Effector memory CD8-positive, alpha-beta T cell (primary cell): ENCODE data around the gene MCM8.
"Not testable (repeated sequence)": the region's sequence is repeated elsewhere in the genome, so short reads cannot be mapped to it uniquely, and the experiment has no call there.

Source experiments
- ATAC-seq: fragments of 150-1000 bp; cut with Tn5 transposase; replicated peaks from 2 replicates; pipeline ENCODE4 v1.10.0; 2021; ENCODE audit warnings: mild to moderate bottlenecking, moderate library complexity
- DNase-seq, 3 experiments: peaks; one replicate each; pipeline ENCODE4 v3.0.0; 2021
- H3K27ac Mint-ChIP-seq, 2 donors: one replicate each; pipeline ENCODE4 v1.8.0; 2022; ENCODE audit warnings: mild to moderate bottlenecking in 2 of 2, mixed read lengths in 2 of 2, moderate library complexity in 2 of 2
- H3K27me3 Mint-ChIP-seq, 2 donors: one replicate each; pipeline ENCODE4 v1.8.0; 2022; ENCODE audit warnings: mixed read lengths in 2 of 2
- H3K36me3 Mint-ChIP-seq: one replicate; pipeline ENCODE4 v1.8.0; 2022; ENCODE audit warnings: mild to moderate bottlenecking, moderate library complexity, mixed read lengths; ENCODE audit not compliant: insufficient read depth
- H3K4me1 Mint-ChIP-seq, 2 donors: one replicate each; pipeline ENCODE4 v1.8.0; 2022; ENCODE audit warnings: low read depth in 2 of 2, mixed read lengths in 2 of 2
- H3K4me3 Mint-ChIP-seq, 2 donors: one replicate each; pipeline ENCODE4 v1.8.0; 2022; ENCODE audit warnings: mild to moderate bottlenecking in 2 of 2, mixed read lengths in 2 of 2, moderate library complexity in 2 of 2
- H3K9me3 Mint-ChIP-seq, 2 donors: one replicate each; pipeline ENCODE4 v1.8.0; 2022; ENCODE audit warnings: mixed read lengths in 2 of 2

Gene MCM8

GRCh38 chr20:6026051-6026450, 75.6 kb downstream of the MCM8 start:
- H3K27me3 Mint-ChIP-seq = no peaks in the 10 kb centered on the region
- H3K4me3 Mint-ChIP-seq = no peak overlapping the region
- no peak overlapping the region for H3K27ac Mint-ChIP-seq
- ATAC-seq (no peak), DNase-seq (no peak)
- H3K36me3 Mint-ChIP-seq = peaks cover 32% of the 10 kb centered on the region
- H3K9me3 Mint-ChIP-seq = no peaks in the 10 kb centered on the region
- H3K4me1 Mint-ChIP-seq = peaks cover 10 to 32% of the 10 kb centered on the region in 2 donors

- ATAC-seq (no peak), DNase-seq (no peak)
- Mint-ChIP-seq H3K9me3 (no peaks in the 10 kb centered on the region), H3K27me3 (no peaks in the 10 kb centered on the region), H3K4me3 (no peak overlapping the region), H3K36me3 (peaks cover 23% of the 10 kb centered on the region), H3K27ac (no peak overlapping the region), H3K4me1 (peaks cover 10 to 22% of the 10 kb centered on the region in 2 donors)
Observed at GRCh38 chr20:6028818-6029217, 78.4 kb downstream of the MCM8 start.

GRCh38 chr20:6029538-6029937, 79.1 kb downstream of the MCM8 start:
- H3K4me3 Mint-ChIP-seq = no peak overlapping the region
- H3K27me3 Mint-ChIP-seq = no peaks in the 10 kb centered on the region
- peaks cover 20% of the 10 kb centered on the region for H3K36me3 Mint-ChIP-seq
- H3K4me1 Mint-ChIP-seq = peaks cover 10 to 19% of the 10 kb centered on the region in 2 donors
- DNase-seq (no peak), ATAC-seq (no peak)
- no peaks in the 10 kb centered on the region for H3K9me3 Mint-ChIP-seq
- no peak overlapping the region for H3K27ac Mint-ChIP-seq

GRCh38 chr20:6030453-6031080, 80.1 kb downstream of the MCM8 start:
- H3K4me1 Mint-ChIP-seq = peaks cover 8 to 15% of the 10 kb centered on the region in 2 donors
- H3K4me3 Mint-ChIP-seq = no peak overlapping the region
- DNase-seq (no peak), ATAC-seq (no peak)
- no peaks in the 10 kb centered on the region for H3K9me3 Mint-ChIP-seq
- peaks cover 22% of the 10 kb centered on the region for H3K36me3 Mint-ChIP-seq
- H3K27me3 Mint-ChIP-seq = no peaks in the 10 kb centered on the region
- H3K27ac Mint-ChIP-seq = peak overlapping the region in 1 of 2 donors; percentile 20

GRCh38 chr20:6032907-6033306, 82.5 kb downstream of the MCM8 start:
- ATAC-seq = not testable (repeated sequence)

GRCh38 chr20:6034134-6034969, 83.9 kb downstream of the MCM8 start:
- H3K36me3 Mint-ChIP-seq = peaks cover 49% of the 10 kb centered on the region
- DNase-seq = no peak
- H3K9me3 Mint-ChIP-seq = no peaks in the 10 kb centered on the region

More at GRCh38 chr20:6032907-6033306, 82.5 kb downstream of the MCM8 start:
- not testable (repeated sequence) for H3K4me1 Mint-ChIP-seq, H3K27ac Mint-ChIP-seq, H3K9me3 Mint-ChIP-seq, H3K27me3 Mint-ChIP-seq, H3K4me3 Mint-ChIP-seq, DNase-seq
- H3K36me3 Mint-ChIP-seq = peaks cover 41% of the 10 kb centered on the region

GRCh38 chr20:6036213-6036612, 85.8 kb downstream of the MCM8 start:
- Mint-ChIP-seq H3K36me3 (peaks cover 53% of the 10 kb centered on the region), H3K9me3 (no peaks in the 10 kb centered on the region), H3K27me3 (no peaks in the 10 kb centered on the region), H3K4me3 (no peak overlapping the region), H3K4me1 (peaks cover 1 to 3% of the 10 kb centered on the region in 2 donors), H3K27ac (no peak overlapping the region)
- ATAC-seq = no peak
- no peak for DNase-seq

More at GRCh38 chr20:6034134-6034969, 83.9 kb downstream of the MCM8 start:
- H3K4me1 Mint-ChIP-seq = peaks cover 1 to 3% of the 10 kb centered on the region in 2 donors
- peak overlapping the region; percentile 2 to 6 for H3K27ac Mint-ChIP-seq
- ATAC-seq = no peak
- H3K4me3 Mint-ChIP-seq = no peak overlapping the region
- H3K27me3 Mint-ChIP-seq = no peaks in the 10 kb centered on the region

- H3K4me1 Mint-ChIP-seq = peaks cover 1 to 3% of the 10 kb centered on the region in 2 donors
- H3K36me3 Mint-ChIP-seq = peaks cover 59% of the 10 kb centered on the region
Observed at GRCh38 chr20:6037082-6037481, 86.6 kb downstream of the MCM8 start.

GRCh38 chr20:6038256-6038655, 87.8 kb downstream of the MCM8 start:
- Mint-ChIP-seq H3K9me3 (no peaks in the 10 kb centered on the region), H3K36me3 (peaks cover 58% of the 10 kb centered on the region), H3K4me1 (peaks cover 1 to 3% of the 10 kb centered on the region in 2 donors), H3K27me3 (no peaks in the 10 kb centered on the region), H3K27ac (no peak overlapping the region), H3K4me3 (no peak overlapping the region)
- DNase-seq (no peak), ATAC-seq (no peak)

More at GRCh38 chr20:6037082-6037481, 86.6 kb downstream of the MCM8 start:
- ATAC-seq (no peak), DNase-seq (no peak)
- Mint-ChIP-seq H3K27ac (no peak overlapping the region), H3K9me3 (no peaks in the 10 kb centered on the region), H3K4me3 (no peak overlapping the region), H3K27me3 (no peaks in the 10 kb centered on the region)

- ATAC-seq = no peak
- Mint-ChIP-seq H3K27me3 (no peaks in the 10 kb centered on the region), H3K4me3 (no peak overlapping the region), H3K36me3 (peaks cover 53% of the 10 kb centered on the region), H3K27ac (no peak overlapping the region), H3K9me3 (no peaks in the 10 kb centered on the region), H3K4me1 (no peaks in the 10 kb centered on the region)
- DNase-seq = no peak
Observed at GRCh38 chr20:6039766-6040165, 89.3 kb downstream of the MCM8 start.

- Mint-ChIP-seq H3K4me1 (no peaks in the 10 kb centered on the region), H3K4me3 (no peak overlapping the region), H3K27me3 (no peaks in the 10 kb centered on the region), H3K9me3 (no peaks in the 10 kb centered on the region), H3K36me3 (peaks cover 49% of the 10 kb centered on the region), H3K27ac (no peak overlapping the region)
- ATAC-seq (no peak), DNase-seq (no peak)
Observed at GRCh38 chr20:6040540-6040939, 90.1 kb downstream of the MCM8 start.

GRCh38 chr20:6040958-6041807, 90.7 kb downstream of the MCM8 start:
- DNase-seq = no peak
- ATAC-seq = no peak
- no peak overlapping the region for H3K4me3 Mint-ChIP-seq
- H3K4me1 Mint-ChIP-seq = no peaks in the 10 kb centered on the region
- H3K27ac Mint-ChIP-seq = no peak overlapping the region
- H3K36me3 Mint-ChIP-seq = peaks cover 44% of the 10 kb centered on the region
- no peaks in the 10 kb centered on the region for H3K9me3 Mint-ChIP-seq
- no peaks in the 10 kb centered on the region for H3K27me3 Mint-ChIP-seq

- no peaks in the 10 kb centered on the region for H3K27me3 Mint-ChIP-seq
- DNase-seq (no peak), ATAC-seq (no peak)
- H3K36me3 Mint-ChIP-seq = peaks cover 41% of the 10 kb centered on the region
- H3K27ac Mint-ChIP-seq = no peak overlapping the region
- H3K9me3 Mint-ChIP-seq = no peaks in the 10 kb centered on the region
- no peak overlapping the region for H3K4me3 Mint-ChIP-seq
- no peaks in the 10 kb centered on the region for H3K4me1 Mint-ChIP-seq
Observed at GRCh38 chr20:6041808-6042265, 91.4 kb downstream of the MCM8 start.
